K562 (cell line): Measurements from ENCODE around the gene RPTN. TPM values are rescaled to one million over a fixed set of nuclear protein-coding genes. Genes with fewer than 3 reads are reported as not detected.

Experiments
- ARHGAP35 ChIP-seq: fragments of 450-650 bp; IDR thresholded peaks from 2 replicates; pipeline ENCODE4 v1.6.1; 2018; ENCODE audit not compliant: partially characterized antibody
- CBFA2T2 ChIP-seq: fragments of 450-650 bp; conservative IDR thresholded peaks from 2 replicates; pipeline ENCODE4 v1.6.1; 2017; ENCODE audit warnings: mild to moderate bottlenecking
- CBFA2T3 ChIP-seq: fragments of 450-650 bp; IDR thresholded peaks from 2 replicates; pipeline ENCODE4 v1.6.1; 2017
- CBX8 ChIP-seq: fragments of 200-600 bp; sonication (generic); IDR thresholded peaks from 2 replicates; pipeline ENCODE4 v1.6.1; 2012; ENCODE audit warnings: borderline replicate concordance, mixed run types, low read depth, mild to moderate bottlenecking, moderate library complexity, mixed read lengths, low read length, control low read depth, inconsistent platforms; ENCODE audit not compliant: poor library complexity, severe bottlenecking; ENCODE audit errors: extremely low read depth
- EGR1 ChIP-seq: fragments of 450-650 bp; conservative IDR thresholded peaks from 2 replicates; pipeline ENCODE4 v1.6.1; 2017; ENCODE audit warnings: mild to moderate bottlenecking
- GATA2 ChIP-seq: sonication (generic); formaldehyde crosslinking; IDR thresholded peaks from 2 replicates; pipeline ENCODE4 v1.4.0; 2020; ENCODE audit warnings: mild to moderate bottlenecking, missing genetic modification reagents
- GATAD2A ChIP-seq: fragments of 450-650 bp; IDR thresholded peaks from 2 replicates; pipeline ENCODE4 v1.6.1; 2017
- HDAC3 ChIP-seq: fragments of 450-650 bp; IDR thresholded peaks from 2 replicates; pipeline ENCODE4 v1.6.1; 2018; ENCODE audit warnings: borderline replicate concordance, mild to moderate bottlenecking, moderate library complexity; ENCODE audit not compliant: partially characterized antibody
- MECOM ChIP-seq: fragments of 250-450 bp; sonication (Bioruptor Pico); IDR thresholded peaks from 2 replicates; pipeline ENCODE4 v1.8.0; 2022; ENCODE audit warnings: inconsistent platforms
- MTA3 ChIP-seq: fragments of 450-650 bp; formaldehyde crosslinking; IDR thresholded peaks from 2 replicates; pipeline ENCODE4 v1.6.1; 2017; ENCODE audit warnings: mild to moderate bottlenecking, borderline replicate concordance
- RFX1 ChIP-seq: fragments of 450-650 bp; IDR thresholded peaks from 2 replicates; pipeline ENCODE4 v1.6.1; 2016; ENCODE audit warnings: mild to moderate bottlenecking, moderate library complexity
- SMC3 ChIP-seq: conservative IDR thresholded peaks from 2 replicates; pipeline ENCODE4 v1.6.1; 2011; ENCODE audit warnings: low read depth, low read length, improper control_type of control experiment; ENCODE audit not compliant: insufficient read depth
- polyA plus RNA-seq, 8 experiments: library from polyadenylated mRNA; depleted of rRNA in 4 of 8; stranded (reverse) in 5 of 8; unstranded in 3 of 8; fragments of >200 nt; fragmentation: Nextera tagmentation in 2 of 8; fragmentation: Illumina TruSeq in 1 of 8; extraction: Ambion mirVana in 2 of 8; extraction: Trizol in 1 of 8; gene quantifications; 2 replicates each; pipeline versions ENCODE4 v1.2.1 to v1.2.3, GENCODE V29; 2011 to 2014; ENCODE audit warnings: inconsistent platforms in 1 of 8, missing spikeins in 1 of 8
- total RNA-seq, 7 experiments: library from RNA; depleted of rRNA in 6 of 7; stranded (reverse); fragments of >200 nt in 6 of 7; fragmentation: Illumina TruSeq in 2 of 7; extraction: Trizol in 2 of 7; gene quantifications; 2 replicates each; pipeline versions ENCODE4 v1.2.1 to v1.2.3, GENCODE V29; 2011 to 2021; ENCODE audit warnings: low replicate concordance in 1 of 7
- TF ChIP-seq, protein P1 (sequence below), 3 experiments: fragments of 200-800 bp in 1 of 3; sonication (Bioruptor generic) in 1 of 3; sonication (generic) in 1 of 3; formaldehyde crosslinking in 1 of 3; IDR thresholded peaks; 2 replicates each; pipeline versions ENCODE4 v1.6.1 to v1.8.0; 2016 to 2022; ENCODE audit warnings: mild to moderate bottlenecking in 2 of 3, missing compliant biosample characterization in 2 of 3, missing genetic modification characterization in 2 of 3, missing genetic modification reagents in 1 of 3
- TF ChIP-seq, protein P2 (sequence below), 2 experiments: fragments of 450-650 bp; formaldehyde crosslinking in 1 of 2; IDR thresholded peaks; 2 replicates each; pipeline versions ENCODE4 v1.4.0 to v1.6.1; 2014 to 2020; ENCODE audit warnings: mild to moderate bottlenecking in 2 of 2, borderline replicate concordance in 1 of 2, low read depth in 1 of 2
- TF ChIP-seq, protein P3 (sequence below), 3 experiments: IDR thresholded peaks in 2 of 3; conservative IDR thresholded peaks in 1 of 3; 2 replicates each; pipeline ENCODE4 v1.5.1; 2011 to 2012; ENCODE audit warnings: low read length in 3 of 3, mild to moderate bottlenecking in 3 of 3, control low read depth in 2 of 3, improper control_type of control experiment in 1 of 3, inconsistent platforms in 1 of 3, low read depth in 1 of 3, mixed read lengths in 1 of 3, moderate library complexity in 1 of 3; ENCODE audit not compliant: insufficient read depth in 2 of 3

Gene RPTN
- total and polyA plus RNA-seq, 9 of the 15 experiments (the other 6 are each of a cell fraction or from before 2014, with no cell fraction given), result not detected

DNA sequence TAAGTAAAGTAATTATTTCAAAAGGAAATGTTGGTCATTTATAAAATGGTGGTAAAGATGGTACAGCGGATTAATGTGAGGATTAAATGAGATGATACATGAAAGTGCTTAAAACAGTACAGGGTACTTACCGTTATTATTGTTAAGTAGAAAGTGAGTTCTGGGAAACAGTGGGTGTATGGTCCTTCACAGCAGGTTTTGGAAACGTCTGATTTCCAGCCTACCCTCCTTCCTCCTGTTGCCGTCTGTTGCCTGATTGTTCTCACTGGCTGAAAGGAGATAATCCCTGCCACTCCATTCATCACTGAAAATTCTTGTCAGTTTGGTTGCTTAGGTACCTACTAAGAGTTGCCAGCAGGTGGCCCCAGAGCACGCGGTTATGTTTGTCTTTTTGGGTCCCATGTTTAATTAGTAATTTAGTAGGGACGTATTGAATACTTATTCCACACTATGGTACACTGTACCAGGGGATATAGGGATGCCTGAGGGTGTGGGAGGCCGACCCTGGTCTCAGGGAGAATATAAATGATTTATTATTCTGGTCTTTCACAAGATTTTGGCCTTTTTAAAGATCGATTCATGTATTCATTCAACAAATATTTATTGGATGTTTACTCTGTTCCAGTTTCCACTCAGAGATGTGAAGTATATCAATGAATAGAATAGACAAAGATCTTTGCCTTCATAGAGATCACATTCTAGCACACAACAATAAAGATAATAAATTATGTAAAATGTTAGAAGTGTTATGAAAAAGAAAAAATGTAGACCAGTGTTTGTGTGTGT is 30.8 kb upstream of the RPTN start (continued):
- TF ChIP-seq SMC3 (peak; percentile 83), MTA3 (no peak), EGR1 (no peak), ARHGAP35 (no peak), RFX1 (peak; percentile 46), GATA2 (no peak), HDAC3 (no peak), MECOM (CRISPR knock-in tag) (0 out of 2 replicates have a peak, but pooled peaks have one; percentile 37), CBX8 (no peak), CBFA2T2 (0 out of 2 replicates have a peak, but pooled peaks have one; percentile 28), CBFA2T3 (peak; percentile 52), GATAD2A (no peak)
- TF ChIP-seq, protein P1, sequence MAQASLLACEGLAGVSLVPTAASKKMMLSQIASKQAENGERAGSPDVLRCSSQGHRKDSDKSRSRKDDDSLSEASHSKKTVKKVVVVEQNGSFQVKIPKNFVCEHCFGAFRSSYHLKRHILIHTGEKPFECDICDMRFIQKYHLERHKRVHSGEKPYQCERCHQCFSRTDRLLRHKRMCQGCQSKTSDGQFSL (CRISPR knock-in tag; IDR thresholded peaks at IDR 0.05), result no peak
- TF ChIP-seq, protein P1 (tag; IDR thresholded peaks at IDR 0.05), result no peak
- TF ChIP-seq, protein P2, sequence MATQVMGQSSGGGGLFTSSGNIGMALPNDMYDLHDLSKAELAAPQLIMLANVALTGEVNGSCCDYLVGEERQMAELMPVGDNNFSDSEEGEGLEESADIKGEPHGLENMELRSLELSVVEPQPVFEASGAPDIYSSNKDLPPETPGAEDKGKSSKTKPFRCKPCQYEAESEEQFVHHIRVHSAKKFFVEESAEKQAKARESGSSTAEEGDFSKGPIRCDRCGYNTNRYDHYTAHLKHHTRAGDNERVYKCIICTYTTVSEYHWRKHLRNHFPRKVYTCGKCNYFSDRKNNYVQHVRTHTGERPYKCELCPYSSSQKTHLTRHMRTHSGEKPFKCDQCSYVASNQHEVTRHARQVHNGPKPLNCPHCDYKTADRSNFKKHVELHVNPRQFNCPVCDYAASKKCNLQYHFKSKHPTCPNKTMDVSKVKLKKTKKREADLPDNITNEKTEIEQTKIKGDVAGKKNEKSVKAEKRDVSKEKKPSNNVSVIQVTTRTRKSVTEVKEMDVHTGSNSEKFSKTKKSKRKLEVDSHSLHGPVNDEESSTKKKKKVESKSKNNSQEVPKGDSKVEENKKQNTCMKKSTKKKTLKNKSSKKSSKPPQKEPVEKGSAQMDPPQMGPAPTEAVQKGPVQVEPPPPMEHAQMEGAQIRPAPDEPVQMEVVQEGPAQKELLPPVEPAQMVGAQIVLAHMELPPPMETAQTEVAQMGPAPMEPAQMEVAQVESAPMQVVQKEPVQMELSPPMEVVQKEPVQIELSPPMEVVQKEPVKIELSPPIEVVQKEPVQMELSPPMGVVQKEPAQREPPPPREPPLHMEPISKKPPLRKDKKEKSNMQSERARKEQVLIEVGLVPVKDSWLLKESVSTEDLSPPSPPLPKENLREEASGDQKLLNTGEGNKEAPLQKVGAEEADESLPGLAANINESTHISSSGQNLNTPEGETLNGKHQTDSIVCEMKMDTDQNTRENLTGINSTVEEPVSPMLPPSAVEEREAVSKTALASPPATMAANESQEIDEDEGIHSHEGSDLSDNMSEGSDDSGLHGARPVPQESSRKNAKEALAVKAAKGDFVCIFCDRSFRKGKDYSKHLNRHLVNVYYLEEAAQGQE (IDR thresholded peaks at IDR 0.05; ENCODE audit: borderline replicate concordance), result peak; percentile 65; the same call in 1 of the 2 replicates
- TF ChIP-seq, protein P2 (CRISPR knock-in tag; IDR thresholded peaks at IDR 0.05; ENCODE audit: low read depth), result no peak
- TF ChIP-seq, protein P3, sequence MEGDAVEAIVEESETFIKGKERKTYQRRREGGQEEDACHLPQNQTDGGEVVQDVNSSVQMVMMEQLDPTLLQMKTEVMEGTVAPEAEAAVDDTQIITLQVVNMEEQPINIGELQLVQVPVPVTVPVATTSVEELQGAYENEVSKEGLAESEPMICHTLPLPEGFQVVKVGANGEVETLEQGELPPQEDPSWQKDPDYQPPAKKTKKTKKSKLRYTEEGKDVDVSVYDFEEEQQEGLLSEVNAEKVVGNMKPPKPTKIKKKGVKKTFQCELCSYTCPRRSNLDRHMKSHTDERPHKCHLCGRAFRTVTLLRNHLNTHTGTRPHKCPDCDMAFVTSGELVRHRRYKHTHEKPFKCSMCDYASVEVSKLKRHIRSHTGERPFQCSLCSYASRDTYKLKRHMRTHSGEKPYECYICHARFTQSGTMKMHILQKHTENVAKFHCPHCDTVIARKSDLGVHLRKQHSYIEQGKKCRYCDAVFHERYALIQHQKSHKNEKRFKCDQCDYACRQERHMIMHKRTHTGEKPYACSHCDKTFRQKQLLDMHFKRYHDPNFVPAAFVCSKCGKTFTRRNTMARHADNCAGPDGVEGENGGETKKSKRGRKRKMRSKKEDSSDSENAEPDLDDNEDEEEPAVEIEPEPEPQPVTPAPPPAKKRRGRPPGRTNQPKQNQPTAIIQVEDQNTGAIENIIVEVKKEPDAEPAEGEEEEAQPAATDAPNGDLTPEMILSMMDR (IDR thresholded peaks at IDR 0.05 in 2 of 3, conservative IDR thresholded peaks at IDR 0.05 in 1 of 3; ENCODE audit: insufficient read depth in 2 of 3, low read depth in 1 of 3, low read length in 3 of 3), result peak; percentile 79 to 85 (median 80)
